H1 (cell line): ENCODE results near the gene FCRL6.

Experiments used
- EP300 ChIP-seq, 2 experiments: IDR thresholded peaks; 1 replicate in 1 of 2; 2 replicates in 1 of 2; pipeline ENCODE4 v1.6.1; 2011 to 2012; ENCODE audit warnings: low read depth in 2 of 2, low read length in 2 of 2, mild to moderate bottlenecking in 2 of 2, borderline replicate concordance in 1 of 2, inconsistent platforms in 1 of 2, moderate library complexity in 1 of 2
- KDM1A ChIP-seq: fragments of 200-600, 300-600 bp; sonication (generic); IDR thresholded peaks from 2 replicates; pipeline ENCODE4 v1.7.1; 2016; ENCODE audit warnings: mild to moderate bottlenecking, low read length, borderline replicate concordance
- POLR2A ChIP-seq, 2 experiments: IDR thresholded peaks; 1 replicate in 1 of 2; 2 replicates in 1 of 2; pipeline ENCODE4 v1.6.1; 2011; ENCODE audit warnings: low read depth in 2 of 2, low read length in 2 of 2, mild to moderate bottlenecking in 2 of 2; ENCODE audit errors: control extremely low read depth in 1 of 2
- RFX5 ChIP-seq: IDR thresholded peaks from 2 replicates; pipeline ENCODE4 v1.6.1; 2011; ENCODE audit warnings: low read depth, low read length, improper control_type of control experiment, borderline replicate concordance
- RNF2 ChIP-seq: fragments of 200-900, 300-1000 bp; sonication (generic); IDR thresholded peaks from 2 replicates; pipeline ENCODE4 v1.7.1; 2016; ENCODE audit warnings: borderline replicate concordance, low read depth, mild to moderate bottlenecking, antibody characterized with exemption, low read length; ENCODE audit not compliant: poor library complexity, severe bottlenecking; ENCODE audit errors: missing control alignments
- TAF1 ChIP-seq: IDR thresholded peaks from 2 replicates; pipeline ENCODE4 v1.6.1; 2011; ENCODE audit warnings: mild to moderate bottlenecking, low read depth, low read length
- ZNF274 ChIP-seq: IDR thresholded peaks from 2 replicates; pipeline ENCODE4 v1.7.0; 2012; ENCODE audit warnings: low read length, borderline replicate concordance; ENCODE audit errors: extremely low read depth

- no peak for TF ChIP-seq ZNF274
- no peak for TF ChIP-seq RNF2
- no peak for TF ChIP-seq RFX5
- no peak for TF ChIP-seq KDM1A
- TF ChIP-seq EP300 (IDR thresholded peaks at IDR 0.05; ENCODE audit: borderline replicate concordance in 1 of 2, low read depth in 2 of 2, low read length in 2 of 2) = no peak
- TF ChIP-seq POLR2A (IDR thresholded peaks at IDR 0.05; ENCODE audit: control extremely low read depth in 1 of 2, low read depth in 2 of 2, low read length in 2 of 2) = no peak
- TF ChIP-seq TAF1 = no peak
Measured at GRCh38 chr1:159845751-159846629, 43.8 kb downstream of the FCRL6 start.
